ENCODE data around the gene SEC61A2.

SEC61A2 gene

GRCh38 chr10:12195603-12196506, 66.4 kb downstream of the SEC61A2 start, which contains the start of the genes CDC123 and NUDT5:
Gene CDC123, plus strand, starts transcription at chr10:12196188. Its CDS starts 58 bp downstream, at chr10:12196246.
Gene NUDT5, minus strand, starts transcription at chr10:12195891. Its CDS starts 9,600 bp downstream, at chr10:12186291.
- peak; percentile 44 to 66 for DNase-seq (ENCODE audit: low read depth in 2 of 2, low spot score in 1 of 2)

DNA sequence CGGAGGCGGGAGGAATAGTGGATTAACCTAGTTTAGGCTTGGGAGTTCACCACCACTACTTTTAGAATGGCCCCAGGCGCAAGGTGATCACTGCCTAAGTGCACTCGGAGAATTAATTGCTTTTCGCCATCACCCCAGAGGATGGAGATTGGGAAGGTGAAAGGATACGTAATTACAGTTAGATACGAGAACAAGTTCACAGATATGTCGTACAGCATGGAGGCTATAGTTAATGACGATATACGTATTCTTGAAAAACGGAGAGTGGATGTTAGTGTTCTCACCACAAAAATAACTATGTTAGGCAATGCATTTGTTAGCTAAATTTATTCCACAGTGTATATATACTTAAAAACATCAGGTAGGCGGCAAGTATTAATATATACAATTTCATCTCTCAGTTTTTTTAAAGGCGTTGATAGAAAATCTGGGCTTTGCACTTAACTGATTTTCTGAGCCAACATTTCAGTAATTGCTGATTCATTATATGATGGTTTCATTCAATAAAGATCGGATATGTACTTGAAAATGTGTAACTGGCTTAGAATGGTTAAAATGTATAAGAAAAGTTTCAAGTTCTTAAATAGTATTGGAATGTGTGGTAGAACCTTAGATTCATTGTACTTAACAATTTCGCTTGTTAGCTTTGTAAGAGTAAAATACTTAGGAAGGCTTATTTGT, 67.2 kb downstream of the SEC61A2 start:
- DNase-seq (ENCODE audit: low read depth in 2 of 2, low spot score in 1 of 2), result no peak

DNA sequence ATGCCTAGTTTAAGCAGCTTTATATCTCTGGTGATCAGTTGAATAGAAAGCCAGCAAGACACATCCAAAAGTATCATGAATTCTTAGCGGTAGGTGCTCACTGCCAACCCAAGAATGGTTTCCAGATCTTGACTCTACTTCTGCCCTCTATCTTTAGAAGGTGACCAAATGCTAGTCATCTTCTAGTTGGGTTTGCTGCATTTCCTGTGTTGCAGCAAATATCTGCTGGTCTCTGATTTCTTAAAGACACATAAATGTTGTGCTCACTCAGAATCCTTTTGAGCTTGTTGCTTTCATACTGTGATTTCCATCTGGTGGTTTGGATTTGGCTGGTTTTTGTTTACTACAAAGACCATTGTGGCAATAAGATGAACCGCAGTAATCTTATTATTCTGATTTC, 68.7 kb downstream of the SEC61A2 start:
- DNase-seq (ENCODE audit: low read depth in 2 of 2, low spot score in 1 of 2), result no peak

DNA sequence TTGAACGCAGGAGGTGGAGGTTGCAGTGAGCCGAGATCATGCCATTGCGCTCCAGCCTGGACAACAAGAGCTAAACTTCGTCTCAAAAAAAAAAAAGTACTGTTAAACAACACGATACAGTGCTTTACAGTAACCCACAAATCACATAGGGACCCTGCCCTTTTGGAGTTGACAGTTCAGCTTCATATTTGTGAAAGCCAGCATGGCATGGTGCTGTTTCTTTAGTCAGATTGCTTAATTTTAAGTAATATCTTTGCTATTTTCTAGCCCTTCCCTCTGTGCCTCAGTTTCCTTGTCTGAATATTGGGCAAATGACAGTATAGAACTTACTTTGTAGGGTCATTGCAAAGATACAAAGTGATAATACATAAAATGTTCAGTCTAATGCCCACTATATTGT, 71.4 kb downstream of the SEC61A2 start:
- no peak for DNase-seq (ENCODE audit: low read depth in 2 of 2, low spot score in 1 of 2)

DNA sequence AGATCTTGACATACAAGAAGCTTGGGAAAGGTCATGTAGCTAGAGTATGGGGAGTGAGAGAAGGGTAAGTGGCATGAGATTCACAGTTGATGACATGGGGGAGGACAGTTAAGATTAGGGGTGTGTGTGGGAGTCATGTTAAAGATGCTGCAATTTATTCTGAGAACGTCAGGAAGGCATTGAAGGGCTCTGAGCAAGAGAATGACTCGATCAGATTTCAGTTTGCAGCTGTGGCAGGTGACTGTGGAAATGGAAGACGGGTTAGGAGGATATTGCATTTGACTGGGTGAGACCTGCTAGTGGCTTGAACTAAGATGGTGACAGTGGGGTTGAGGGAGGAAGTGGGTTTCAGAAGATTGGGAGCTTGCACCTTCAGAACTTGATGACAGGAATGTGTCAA, 72.1 kb downstream of the SEC61A2 start:
- no peak for DNase-seq (ENCODE audit: low read depth in 2 of 2, low spot score in 1 of 2)

- no peak for DNase-seq (ENCODE audit: low read depth in 2 of 2, low spot score in 1 of 2)
Observed at GRCh38 chr10:12202226-12202625, 72.7 kb downstream of the SEC61A2 start.

DNA sequence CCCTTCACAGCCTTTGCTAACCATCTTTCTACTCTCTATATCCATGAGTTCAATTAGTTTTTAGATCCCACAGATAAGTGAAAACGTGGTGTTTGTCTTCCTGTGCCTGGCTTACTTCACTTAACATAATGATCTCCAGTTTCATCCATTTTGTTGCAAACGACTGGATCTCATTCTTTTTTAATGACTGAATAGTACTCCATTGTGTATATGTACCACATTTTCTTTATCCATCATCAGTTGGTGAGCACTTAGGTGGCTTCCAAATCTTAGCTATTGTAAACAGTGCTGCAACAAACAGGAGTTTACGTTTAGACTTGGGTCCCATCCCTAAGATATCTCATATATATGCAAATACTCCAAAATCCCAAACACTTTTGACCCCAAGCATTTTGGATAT, 75.6 kb downstream of the SEC61A2 start:
- DNase-seq (ENCODE audit: low read depth in 2 of 2, low spot score in 1 of 2), result no peak

DNA sequence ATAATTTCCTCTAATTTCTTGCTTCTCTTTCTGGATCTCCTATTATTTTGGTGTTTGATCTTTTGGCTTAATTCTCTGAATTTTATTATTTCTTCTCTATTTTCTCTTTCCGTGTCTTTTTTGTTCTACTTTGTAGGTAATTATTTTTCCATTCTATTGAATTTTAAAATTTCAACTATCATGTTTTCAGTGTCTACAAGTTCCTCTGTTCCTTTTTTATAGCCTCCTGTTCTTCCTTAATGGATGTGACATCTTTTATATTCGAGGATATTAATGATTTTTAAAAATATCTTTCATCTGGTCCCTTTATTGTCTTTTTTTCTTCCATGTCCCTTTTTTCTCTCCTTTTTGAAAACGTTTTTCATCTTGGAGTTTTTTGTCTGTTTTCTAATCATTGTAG, 77.6 kb downstream of the SEC61A2 start:
- DNase-seq (ENCODE audit: low read depth in 2 of 2, low spot score in 1 of 2), result no peak

GRCh38 chr10:12208460-12208859, 79.0 kb downstream of the SEC61A2 start:
- DNase-seq (ENCODE audit: low read depth in 2 of 2, low spot score in 1 of 2), result no peak

GRCh38 chr10:12212454-12212853, 83.0 kb downstream of the SEC61A2 start:
- DNase-seq (ENCODE audit: low read depth in 2 of 2, low spot score in 1 of 2), result no peak

DNA sequence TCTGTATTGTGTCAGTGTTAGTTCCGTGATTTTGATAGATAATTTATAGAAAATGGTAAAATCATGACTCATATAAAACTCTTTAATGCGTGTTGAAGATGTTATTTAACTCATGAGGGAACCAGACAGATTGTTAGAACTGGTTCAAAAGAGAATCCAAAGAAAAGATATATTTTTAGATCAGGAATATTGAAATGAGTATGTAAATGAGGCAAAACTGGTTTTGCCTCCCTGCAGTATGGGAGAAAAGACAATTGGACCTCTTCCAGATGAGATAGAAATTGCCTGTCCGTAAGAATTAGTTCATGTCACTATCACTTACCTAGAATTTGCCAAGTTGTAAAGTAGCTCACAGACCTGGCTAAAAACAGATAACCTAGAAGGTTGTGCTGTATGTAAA, 84.1 kb downstream of the SEC61A2 start:
- DNase-seq (ENCODE audit: low read depth in 2 of 2, low spot score in 1 of 2), result no peak

DNA sequence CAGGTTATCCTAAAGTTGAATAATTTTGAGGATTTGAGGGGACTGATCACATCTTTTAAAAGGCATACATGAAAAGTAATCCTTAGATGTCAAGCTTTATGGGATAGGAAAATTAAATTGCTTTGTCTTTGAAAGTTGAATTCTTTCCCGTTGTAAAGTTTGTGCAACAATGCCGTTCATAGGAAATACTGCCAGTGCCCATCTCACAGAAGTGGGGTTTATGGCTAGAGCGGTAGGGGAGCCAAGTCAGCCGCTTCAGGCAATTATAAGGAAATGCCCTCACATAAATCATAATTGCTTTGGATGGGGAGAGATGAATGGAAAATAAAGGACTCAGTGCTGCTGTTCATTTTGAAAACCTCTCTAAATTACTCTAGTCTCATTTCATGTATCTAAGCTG, 84.6 kb downstream of the SEC61A2 start:
- DNase-seq (ENCODE audit: low read depth in 2 of 2, low spot score in 1 of 2), result no peak

DNA sequence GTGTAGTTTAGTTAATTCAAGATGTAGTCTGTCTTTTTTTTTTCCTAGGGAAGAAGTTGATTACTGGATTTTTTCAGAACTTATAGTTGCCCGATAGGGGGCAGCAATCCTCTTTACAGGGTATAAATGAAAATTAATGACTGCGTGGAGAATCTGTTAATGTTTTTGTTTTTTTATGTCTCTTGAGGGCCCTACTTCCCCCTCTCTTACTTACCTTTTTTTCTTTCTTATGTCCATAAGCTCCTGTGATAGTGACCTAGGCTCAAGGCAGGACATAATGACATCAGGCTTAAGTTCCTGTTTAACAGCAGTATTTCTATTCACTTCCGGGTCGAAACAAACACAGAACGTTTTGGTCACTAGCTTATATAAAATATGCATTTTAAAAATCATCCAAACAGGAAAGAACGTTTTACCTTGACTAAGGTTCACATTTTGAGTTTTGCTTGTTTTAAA, 85.3 kb downstream of the SEC61A2 start:
- no peak for DNase-seq (ENCODE audit: low read depth in 2 of 2, low spot score in 1 of 2)
